ENCODE measurements around the gene CDC42BPA. TPM values are rescaled to one million over a fixed set of nuclear protein-coding genes. Genes with fewer than 3 reads are reported as not detected.

Gene CDC42BPA
- total RNA-seq, 1 experiment from 2014 or later = 30.1 TPM

DNA sequence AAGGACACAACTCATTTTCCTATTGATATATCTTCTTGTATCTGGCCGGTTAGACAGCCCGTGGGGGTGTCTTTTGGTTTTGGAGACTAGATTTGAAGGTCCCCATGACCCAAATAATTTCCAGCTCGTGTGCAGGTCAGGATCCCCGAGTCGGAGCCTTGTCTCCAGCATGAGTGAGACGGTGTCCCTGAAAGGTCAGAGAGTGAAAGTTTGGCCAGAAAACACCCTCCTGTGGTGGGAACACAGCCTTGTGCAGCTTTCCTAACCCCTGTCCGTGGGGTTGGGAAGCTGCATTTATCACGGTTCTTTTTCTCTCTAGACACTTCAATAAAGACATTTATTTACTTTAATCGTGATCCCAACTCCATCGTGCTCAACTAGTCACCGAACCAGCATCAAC, 360.6 kb downstream of the CDC42BPA start:
- H3K4me2 ChIP-seq (ENCODE audit: insufficient read depth, insufficient read length, low read length) = no peak overlapping the region
- peaks cover 2% of the 10 kb centered on the region; the same call in 1 of the 2 replicates for H3K27me3 Mint-ChIP-seq (ENCODE audit: low read depth)
- no peak overlapping the region for H3K27ac Mint-ChIP-seq
- no peak overlapping the region for H3T11ph ChIP-seq (ENCODE audit: low read length)
- H3K4me3 Mint-ChIP-seq = no peak overlapping the region
- H3K79me1 ChIP-seq (ENCODE audit: insufficient read depth, low read depth, low read length, poor library complexity, severe bottlenecking) = no peaks in the 10 kb centered on the region
- H2AK5ac ChIP-seq (ENCODE audit: insufficient read length, low read length) = no peak overlapping the region
- no peak overlapping the region for H2BK5ac ChIP-seq (ENCODE audit: insufficient read length, low read length)
- peaks cover 13 to 40% (median 16%) of the 10 kb centered on the region in 3 experiments for H3K36me3 Mint-ChIP-seq (ENCODE audit: insufficient read depth in 1 of 3, low read depth in 3 of 3)
- H4K5ac ChIP-seq (ENCODE audit: insufficient read length, low read depth, low read length) = no peak overlapping the region
- no peak overlapping the region for H2BK120ac ChIP-seq (ENCODE audit: low read depth, low read length, poor library complexity, severe bottlenecking)
- no peaks in the 10 kb centered on the region for H3K23me2 ChIP-seq (ENCODE audit: insufficient read length, low read depth, low read length, poor library complexity, severe bottlenecking)
- no peaks in the 10 kb centered on the region for H4K20me1 ChIP-seq (ENCODE audit: control insufficient read depth, insufficient read depth, insufficient read length)
- H3K4me1 Mint-ChIP-seq = peaks cover 6% of the 10 kb centered on the region in 2 experiments
- no peak overlapping the region for H3K14ac ChIP-seq (ENCODE audit: insufficient read depth, low read length)
- no peaks in the 10 kb centered on the region for H3K9me3 ChIP-seq (ENCODE audit: control insufficient read depth, low read depth, low read length)
- peaks cover 22 to 33% of the 10 kb centered on the region in 2 experiments for H3K9me3 Mint-ChIP-seq
- H4K8ac ChIP-seq (replicated peaks; ENCODE audit: insufficient read length, low read depth, low read length) = no peak overlapping the region
- H3K23ac ChIP-seq (ENCODE audit: insufficient read length, low read depth, low read length) = no peak overlapping the region
- no peaks in the 10 kb centered on the region; the same call in 1 of the 2 replicates for H3K79me2 ChIP-seq (ENCODE audit: insufficient read depth, low read length)
- no peak overlapping the region for H3K27ac ChIP-seq (ENCODE audit: insufficient read length, low read depth, low read length)
- no peak overlapping the region for H2BK12ac ChIP-seq (ENCODE audit: insufficient read length, low read depth, low read length)
- H3K56ac ChIP-seq (ENCODE audit: insufficient read length, low read depth, low read length) = no peak overlapping the region
- no peak for DNase-seq
- H4K91ac ChIP-seq (ENCODE audit: insufficient read length, low read depth, low read length) = no peak overlapping the region
- WGBS (ENCODE audit: extremely low coverage, insufficient read length, low lambda C conversion rate) = no CpG with 5 or more reads among the region's 11 CpGs
- no peak overlapping the region for H3K4ac ChIP-seq (ENCODE audit: low read depth, low read length)
- H3K27me3 ChIP-seq (ENCODE audit: insufficient read depth, low read length) = no peaks in the 10 kb centered on the region
- H2BK15ac ChIP-seq (ENCODE audit: low read depth, low read length) = no peak overlapping the region
- H3K9ac ChIP-seq (ENCODE audit: extremely low read depth, insufficient read length, low read length) = no peak overlapping the region
- H2AFZ ChIP-seq (ENCODE audit: low read length) = no peak overlapping the region
- TF ChIP-seq, protein P1, sequence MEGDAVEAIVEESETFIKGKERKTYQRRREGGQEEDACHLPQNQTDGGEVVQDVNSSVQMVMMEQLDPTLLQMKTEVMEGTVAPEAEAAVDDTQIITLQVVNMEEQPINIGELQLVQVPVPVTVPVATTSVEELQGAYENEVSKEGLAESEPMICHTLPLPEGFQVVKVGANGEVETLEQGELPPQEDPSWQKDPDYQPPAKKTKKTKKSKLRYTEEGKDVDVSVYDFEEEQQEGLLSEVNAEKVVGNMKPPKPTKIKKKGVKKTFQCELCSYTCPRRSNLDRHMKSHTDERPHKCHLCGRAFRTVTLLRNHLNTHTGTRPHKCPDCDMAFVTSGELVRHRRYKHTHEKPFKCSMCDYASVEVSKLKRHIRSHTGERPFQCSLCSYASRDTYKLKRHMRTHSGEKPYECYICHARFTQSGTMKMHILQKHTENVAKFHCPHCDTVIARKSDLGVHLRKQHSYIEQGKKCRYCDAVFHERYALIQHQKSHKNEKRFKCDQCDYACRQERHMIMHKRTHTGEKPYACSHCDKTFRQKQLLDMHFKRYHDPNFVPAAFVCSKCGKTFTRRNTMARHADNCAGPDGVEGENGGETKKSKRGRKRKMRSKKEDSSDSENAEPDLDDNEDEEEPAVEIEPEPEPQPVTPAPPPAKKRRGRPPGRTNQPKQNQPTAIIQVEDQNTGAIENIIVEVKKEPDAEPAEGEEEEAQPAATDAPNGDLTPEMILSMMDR (conservative IDR thresholded peaks at IDR 0.05) = no peak
- H3K18ac ChIP-seq (ENCODE audit: insufficient read length, low read depth, low read length) = no peak overlapping the region
- no peak overlapping the region for H2BK20ac ChIP-seq (ENCODE audit: low read depth, low read length, poor library complexity, severe bottlenecking)
- no peaks in the 10 kb centered on the region; the same call in 1 of the 2 replicates for H3K4me1 ChIP-seq (ENCODE audit: insufficient read depth, low read length)

Measured in H9 (cell line).